Measurements from ENCODE around the gene ZXDB.

- TF ChIP-seq CTCF (conservative IDR thresholded peaks at IDR 0.05 in 1 of 2, IDR thresholded peaks at IDR 0.05 in 1 of 2; ENCODE audit: extremely low read depth in 1 of 2, insufficient read depth in 1 of 2, low read depth in 1 of 2, low read length in 2 of 2), result no peak
- no peak for TF ChIP-seq EZH2 (IDR thresholded peaks at IDR 0.05; ENCODE audit: borderline replicate concordance, low read length)
These were observed 26.6 kb upstream of the ZXDB start for GRCh38 chrX:57565198-57565597.

All from mammary epithelial cell (primary cell).